ENCODE data around the gene MEST. TPM values are rescaled to one million over a fixed set of nuclear protein-coding genes. Genes with fewer than 3 reads are reported as not detected.
A peak's percentile ranks its signal among the peaks of the same experiment; 100 is the strongest.
"Not testable (repeated sequence)": the region's sequence is repeated elsewhere in the genome, so short reads cannot be mapped to it uniquely, and the experiment has no call there.

Gene MEST
- polyA plus RNA-seq = 100 to 1,000 TPM in 1 of 4 donors, 10 to 100 TPM in 3; 15.9 to 119 (median 21.1) TPM
- long read RNA-seq, donor 1, transcript MEST-202 (12 exons, 2,443 nt) = major isoform, 44 of 183 reads
- long read RNA-seq, donor 1, transcript MEST-201 (12 exons, 2,505 nt) = minor isoform, 27 of 183 reads
- long read RNA-seq, donor 1, partial matches to known transcripts = 102 of 183 reads
- long read RNA-seq, donor 1, other reads (novel, unspliced or antisense) = 9 of 183 reads
- long read RNA-seq, donor 2, transcript MEST-202 (12 exons, 2,443 nt) = major isoform, 12 of 48 reads
- long read RNA-seq, donor 2, partial matches to known transcripts = 32 of 48 reads
- long read RNA-seq, donor 2, other reads (novel, unspliced or antisense) = 0 of 48 reads
- long read RNA-seq, donor 3, transcript MEST-202 (12 exons, 2,443 nt) = minor isoform, 10 of 123 reads
- long read RNA-seq, donor 3, transcript MEST-201 (12 exons, 2,505 nt) = major isoform, 15 of 123 reads
- long read RNA-seq, donor 3, partial matches to known transcripts = 98 of 123 reads
- long read RNA-seq, donor 3, other reads (novel, unspliced or antisense) = 0 of 123 reads
- long read RNA-seq, donor 4, partial matches to known transcripts = 0 of 1 reads
- long read RNA-seq, donor 4, other reads (novel, unspliced or antisense) = 0 of 1 reads
- long read RNA-seq, donor 5, partial matches to known transcripts = 32 of 38 reads
- long read RNA-seq, donor 5, other reads (novel, unspliced or antisense) = 0 of 38 reads
- long read RNA-seq, donor 6, transcript MEST-201 (12 exons, 2,505 nt) = major isoform, 17 of 65 reads
- long read RNA-seq, donor 6, transcript MEST-202 (12 exons, 2,443 nt) = minor isoform, 9 of 65 reads
- long read RNA-seq, donor 6, partial matches to known transcripts = 39 of 65 reads
- long read RNA-seq, donor 6, other reads (novel, unspliced or antisense) = 0 of 65 reads
- long read RNA-seq, donor 7, transcript MEST-202 (12 exons, 2,443 nt) = minor isoform, 5 of 84 reads
- long read RNA-seq, donor 7, transcript MEST-201 (12 exons, 2,505 nt) = major isoform, 64 of 84 reads
- long read RNA-seq, donor 7, partial matches to known transcripts = 14 of 84 reads
- long read RNA-seq, donor 7, other reads (novel, unspliced or antisense) = 0 of 84 reads
- long read RNA-seq, donor 8, transcript MEST-201 (12 exons, 2,505 nt) = major isoform, 24 of 25 reads
- long read RNA-seq, donor 8, partial matches to known transcripts = 0 of 25 reads
- long read RNA-seq, donor 8, other reads (novel, unspliced or antisense) = 0 of 25 reads
- long read RNA-seq, donor 9, transcript MEST-202 (12 exons, 2,443 nt) = major isoform, 5 of 7 reads
- long read RNA-seq, donor 9, partial matches to known transcripts = 0 of 7 reads
- long read RNA-seq, donor 9, other reads (novel, unspliced or antisense) = 0 of 7 reads
- long read RNA-seq, donor 10, transcript MEST-201 (12 exons, 2,505 nt) = major isoform, 103 of 149 reads
- long read RNA-seq, donor 10, transcript MEST-202 (12 exons, 2,443 nt) = minor isoform, 16 of 149 reads
- long read RNA-seq, donor 10, partial matches to known transcripts = 16 of 149 reads
- long read RNA-seq, donor 10, other reads (novel, unspliced or antisense) = 12 of 149 reads

- Histone ChIP-seq H3K27ac (ENCODE audit: low read depth in 1 of 3, low read length in 2 of 3) (peak within 1 kb of the TSS in 1 of 3 donors; percentile 72), H3K27me3 (ENCODE audit: control insufficient read depth in 3 of 3, insufficient read depth in 3 of 3, low read length in 3 of 3) (no peaks in the 10 kb centered on the region), H3K4me1 (ENCODE audit: control insufficient read depth in 3 of 3, insufficient read depth in 2 of 3, low read depth in 1 of 3, low read length in 2 of 3) (peaks cover 0 to 23% (median 0%) of the 10 kb centered on the region in 3 donors), H3K4me3 (ENCODE audit: low read depth in 1 of 3, low read length in 3 of 3) (peak within 1 kb of the TSS in 2 of 3 donors; percentile 39 to 58), H3K36me3 (ENCODE audit: control insufficient read depth in 3 of 3, insufficient read depth in 2 of 3, low read depth in 1 of 3, low read length in 3 of 3) (peaks cover 0 to 5% (median 0%) of the 10 kb centered on the region in 3 donors), H3K9me3 (ENCODE audit: control insufficient read depth in 2 of 2, insufficient read depth in 1 of 2, low read depth in 1 of 2, low read length in 1 of 2) (peaks cover 0 to 15% of the 10 kb centered on the region in 2 donors)
- 59 to 65% (median 61%) methylated on average over 62 to 71 of the region's 71 CpGs for WGBS, 3 donors
- DNase-seq = peak in 1 of 2 donors; percentile 52
- FAIRE-seq = no peak
Observed at GRCh38 chr7:130491841-130492522, at the start of gene MEST. Gene MEST, plus strand, starts transcription at chr7:130492085. Its CDS starts 229 bp downstream, at chr7:130492314.

- DNase-seq = no peak
- WGBS, 3 donors = 84 to 93% (median 91%) methylated on average over 7 of the region's 7 CpGs
- peaks cover 0 to 7% of the 10 kb centered on the region in 2 donors for H3K9me3 ChIP-seq (ENCODE audit: control insufficient read depth in 2 of 2, insufficient read depth in 1 of 2, low read depth in 1 of 2, low read length in 1 of 2)
- FAIRE-seq = no peak
- no peak overlapping the region for H3K4me3 ChIP-seq (ENCODE audit: low read depth in 1 of 3, low read length in 3 of 3)
- no peaks in the 10 kb centered on the region for H3K27me3 ChIP-seq (ENCODE audit: control insufficient read depth in 3 of 3, insufficient read depth in 3 of 3, low read length in 3 of 3)
- H3K4me1 ChIP-seq (ENCODE audit: control insufficient read depth in 3 of 3, insufficient read depth in 2 of 3, low read depth in 1 of 3, low read length in 2 of 3) = peaks cover 0 to 5% (median 4%) of the 10 kb centered on the region in 3 donors
- no peak overlapping the region for H3K27ac ChIP-seq (ENCODE audit: low read depth in 1 of 3, low read length in 2 of 3)
- no peaks in the 10 kb centered on the region for H3K36me3 ChIP-seq (ENCODE audit: control insufficient read depth in 3 of 3, insufficient read depth in 2 of 3, low read depth in 1 of 3, low read length in 3 of 3)
Observed at GRCh38 chr7:130442601-130443000, 49.3 kb upstream of the MEST start.

- no peaks in the 10 kb centered on the region for H3K27me3 ChIP-seq (ENCODE audit: control insufficient read depth in 3 of 3, insufficient read depth in 3 of 3, low read length in 3 of 3)
- no peak overlapping the region for H3K27ac ChIP-seq (ENCODE audit: low read depth in 1 of 3, low read length in 2 of 3)
- no peaks in the 10 kb centered on the region for H3K36me3 ChIP-seq (ENCODE audit: control insufficient read depth in 3 of 3, insufficient read depth in 2 of 3, low read depth in 1 of 3, low read length in 3 of 3)
- H3K4me1 ChIP-seq (ENCODE audit: control insufficient read depth in 3 of 3, insufficient read depth in 2 of 3, low read depth in 1 of 3, low read length in 2 of 3) = peaks cover 0 to 5% (median 4%) of the 10 kb centered on the region in 3 donors
- H3K4me3 ChIP-seq (ENCODE audit: low read depth in 1 of 3, low read length in 3 of 3) = no peak overlapping the region
- peaks cover 0 to 8% of the 10 kb centered on the region in 2 donors for H3K9me3 ChIP-seq (ENCODE audit: control insufficient read depth in 2 of 2, insufficient read depth in 1 of 2, low read depth in 1 of 2, low read length in 1 of 2)
- DNase-seq (no peak), FAIRE-seq (no peak)
- WGBS, 3 donors = 60 to 90% (median 83%) methylated on average over 3 of the region's 3 CpGs
Observed at GRCh38 chr7:130444234-130444633, 47.7 kb upstream of the MEST start.

GRCh38 chr7:130444751-130445407 is 47.0 kb upstream of the MEST start:
- H3K27ac ChIP-seq (ENCODE audit: low read depth in 1 of 3, low read length in 2 of 3) = no peak overlapping the region
- peaks cover 0 to 8% of the 10 kb centered on the region in 2 donors for H3K9me3 ChIP-seq (ENCODE audit: control insufficient read depth in 2 of 2, insufficient read depth in 1 of 2, low read depth in 1 of 2, low read length in 1 of 2)
- H3K36me3 ChIP-seq (ENCODE audit: control insufficient read depth in 3 of 3, insufficient read depth in 2 of 3, low read depth in 1 of 3, low read length in 3 of 3) = no peaks in the 10 kb centered on the region
- peaks cover 0 to 5% (median 4%) of the 10 kb centered on the region in 3 donors for H3K4me1 ChIP-seq (ENCODE audit: control insufficient read depth in 3 of 3, insufficient read depth in 2 of 3, low read depth in 1 of 3, low read length in 2 of 3)
- DNase-seq (no peak), FAIRE-seq (no peak)
- H3K4me3 ChIP-seq (ENCODE audit: low read depth in 1 of 3, low read length in 3 of 3) = no peak overlapping the region
- H3K27me3 ChIP-seq (ENCODE audit: control insufficient read depth in 3 of 3, insufficient read depth in 3 of 3, low read length in 3 of 3) = no peaks in the 10 kb centered on the region
- WGBS, 3 donors = 84 to 94% (median 86%) methylated on average over 5 of the region's 5 CpGs

- Histone ChIP-seq H3K36me3 (ENCODE audit: control insufficient read depth in 3 of 3, insufficient read depth in 2 of 3, low read depth in 1 of 3, low read length in 3 of 3) (no peaks in the 10 kb centered on the region), H3K4me1 (ENCODE audit: control insufficient read depth in 3 of 3, insufficient read depth in 2 of 3, low read depth in 1 of 3, low read length in 2 of 3) (peaks cover 0 to 5% (median 0%) of the 10 kb centered on the region in 3 donors), H3K27me3 (ENCODE audit: control insufficient read depth in 3 of 3, insufficient read depth in 3 of 3, low read length in 3 of 3) (no peaks in the 10 kb centered on the region), H3K9me3 (ENCODE audit: control insufficient read depth in 2 of 2, insufficient read depth in 1 of 2, low read depth in 1 of 2, low read length in 1 of 2) (peaks cover 0 to 4% of the 10 kb centered on the region in 2 donors), H3K27ac (ENCODE audit: low read depth in 1 of 3, low read length in 2 of 3) (no peak overlapping the region), H3K4me3 (ENCODE audit: low read depth in 1 of 3, low read length in 3 of 3) (no peak overlapping the region)
- WGBS, 3 donors = 72 to 86% (median 85%) methylated on average over 3 of the region's 3 CpGs
- FAIRE-seq = no peak
- no peak for DNase-seq
Observed at GRCh38 chr7:130446259-130446658, 45.6 kb upstream of the MEST start.

- H3K9me3 ChIP-seq (ENCODE audit: control insufficient read depth in 2 of 2, insufficient read depth in 1 of 2, low read depth in 1 of 2, low read length in 1 of 2); H3K4me1 ChIP-seq (ENCODE audit: control insufficient read depth in 3 of 3, insufficient read depth in 2 of 3, low read depth in 1 of 3, low read length in 2 of 3); H3K36me3 ChIP-seq (ENCODE audit: control insufficient read depth in 3 of 3, insufficient read depth in 2 of 3, low read depth in 1 of 3, low read length in 3 of 3); H3K4me3 ChIP-seq (ENCODE audit: low read depth in 1 of 3, low read length in 3 of 3); H3K27ac ChIP-seq (ENCODE audit: low read depth in 1 of 3, low read length in 2 of 3); FAIRE-seq; H3K27me3 ChIP-seq (ENCODE audit: control insufficient read depth in 3 of 3, insufficient read depth in 3 of 3, low read length in 3 of 3); DNase-seq: not testable (repeated sequence)
- WGBS, 3 donors = 77 to 95% (median 91%) methylated on average over 3 of the region's 3 CpGs
Observed at GRCh38 chr7:130451344-130451743, 40.5 kb upstream of the MEST start.

GRCh38 chr7:130452951-130453350 is 38.9 kb upstream of the MEST start:
- Histone ChIP-seq H3K27ac (ENCODE audit: low read depth in 1 of 3, low read length in 2 of 3) (no peak overlapping the region), H3K27me3 (ENCODE audit: control insufficient read depth in 3 of 3, insufficient read depth in 3 of 3, low read length in 3 of 3) (no peaks in the 10 kb centered on the region), H3K4me3 (ENCODE audit: low read depth in 1 of 3, low read length in 3 of 3) (no peak overlapping the region), H3K36me3 (ENCODE audit: control insufficient read depth in 3 of 3, insufficient read depth in 2 of 3, low read depth in 1 of 3, low read length in 3 of 3) (no peaks in the 10 kb centered on the region), H3K4me1 (ENCODE audit: control insufficient read depth in 3 of 3, insufficient read depth in 2 of 3, low read depth in 1 of 3, low read length in 2 of 3) (no peaks in the 10 kb centered on the region), H3K9me3 (ENCODE audit: control insufficient read depth in 2 of 2, insufficient read depth in 1 of 2, low read depth in 1 of 2, low read length in 1 of 2) (no peaks in the 10 kb centered on the region)
- no peak for FAIRE-seq
- WGBS, 3 donors = 67 to 83% (median 76%) methylated on average over 3 of the region's 3 CpGs
- DNase-seq = no peak

Measured in small intestine (tissue), 16 donors.